SU-DHL-6 (cell line): ENCODE results near the gene CTNND2.

Source experiments
- H2AFZ ChIP-seq: fragments of 200-600 bp; sonication (generic); 2 replicates; pipeline ENCODE4 v1.6.1; 2014; ENCODE audit warnings: low read depth, mild to moderate bottlenecking, moderate library complexity, mixed read lengths, antibody characterized with exemption, low read length; ENCODE audit not compliant: severe bottlenecking
- H3F3A ChIP-seq: fragments of 200-600 bp; shearing (Covaris generic); 2 replicates; pipeline ENCODE4 v1.6.0; 2016; ENCODE audit warnings: antibody characterized with exemption, mild to moderate bottlenecking; ENCODE audit not compliant: insufficient read depth
- H3K27ac ChIP-seq: fragments of 200-600 bp; sonication (generic); 2 replicates; pipeline ENCODE4 v1.5.1; 2016; ENCODE audit warnings: low read depth, mild to moderate bottlenecking, low read length, moderate library complexity, mixed read lengths
- H3K27me3 ChIP-seq: fragments of 200-600 bp; sonication (generic), shearing (Covaris generic); 2 replicates; pipeline ENCODE4 v1.6.0; 2014; ENCODE audit warnings: mild to moderate bottlenecking, low read length
- H3K36me3 ChIP-seq: fragments of 200-600 bp; sonication (generic); 2 replicates; pipeline ENCODE4 v1.6.1; 2014; ENCODE audit warnings: mild to moderate bottlenecking, low read length, mixed read lengths
- H3K4me2 ChIP-seq: fragments of 300-600, 200-600 bp; shearing (Covaris generic), sonication (generic); 2 replicates; pipeline ENCODE4 v1.6.0; 2014; ENCODE audit warnings: low read length, low read depth, mild to moderate bottlenecking; ENCODE audit not compliant: poor library complexity, severe bottlenecking
- H3K4me3 ChIP-seq: fragments of 200-600 bp; sonication (generic); 2 replicates; pipeline ENCODE4 v1.5.1; 2014; ENCODE audit warnings: antibody characterized with exemption, low read length, mild to moderate bottlenecking, mixed read lengths; ENCODE audit not compliant: insufficient read depth, poor library complexity, severe bottlenecking
- H3K79me2 ChIP-seq: fragments of 200-600 bp; sonication (generic); 2 replicates; pipeline ENCODE4 v1.6.1; 2014; ENCODE audit warnings: mild to moderate bottlenecking, low read length, moderate library complexity; ENCODE audit not compliant: insufficient read depth
- H3K9ac ChIP-seq: fragments of 200-600 bp; sonication (generic); 2 replicates; pipeline ENCODE4 v1.7.0; 2014; ENCODE audit warnings: mild to moderate bottlenecking, low read length
- H3K9me2 ChIP-seq: fragments of 200-600 bp; sonication (generic); replicated peaks from 2 replicates; pipeline ENCODE4 v1.6.1; 2014; ENCODE audit warnings: low read length; ENCODE audit not compliant: insufficient read depth
- H3K9me3 ChIP-seq: fragments of 200-600 bp; sonication (generic); 2 replicates; pipeline ENCODE4 v1.6.1; 2014; ENCODE audit warnings: low read length, mixed read lengths; ENCODE audit not compliant: insufficient read depth
- H4K20me1 ChIP-seq: fragments of 200-600 bp; sonication (generic); 2 replicates; pipeline ENCODE4 v1.6.1; 2014; ENCODE audit warnings: low read depth, mild to moderate bottlenecking, antibody characterized with exemption, low read length, moderate library complexity, mixed read lengths
- EZH2phosphoT487 ChIP-seq: fragments of 200-600 bp; sonication (generic), shearing (Covaris generic); conservative IDR thresholded peaks from 2 replicates; pipeline ENCODE4 v1.6.1; 2018; ENCODE audit warnings: mild to moderate bottlenecking, antibody characterized with exemption, low read length, moderate library complexity, mixed read lengths
- TF ChIP-seq, protein P1 (sequence below): fragments of 200-600 bp; sonication (generic); IDR thresholded peaks from one replicate; pipeline ENCODE4 v1.5.1; 2017; ENCODE audit warnings: antibody characterized with exemption, mild to moderate bottlenecking, low read length, moderate library complexity; ENCODE audit not compliant: insufficient read depth, poor library complexity, severe bottlenecking

The CTNND2 gene

DNA sequence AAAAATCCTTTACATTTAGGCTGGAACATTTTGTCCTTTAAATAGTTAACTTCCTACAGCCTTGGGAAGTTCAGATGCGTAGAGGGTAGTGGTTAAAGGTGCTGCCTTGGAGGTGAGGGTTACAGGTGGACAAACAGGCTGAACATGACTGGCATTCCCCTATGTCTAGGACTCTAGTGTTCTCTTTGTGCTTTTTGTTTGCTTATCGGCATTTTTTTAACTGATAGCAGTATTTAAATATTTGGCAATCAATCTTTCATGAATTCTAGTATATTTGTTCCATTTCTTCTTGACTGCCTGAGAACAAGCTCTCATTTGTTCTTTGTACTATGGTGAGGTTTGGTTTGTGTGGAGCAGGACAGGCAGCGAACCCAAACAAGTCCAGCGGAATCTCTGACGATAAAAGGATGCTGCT, 307.6 kb downstream of the CTNND2 start:
- Histone ChIP-seq H3K4me3 (no peak overlapping the region), H2AFZ (no peak overlapping the region), H3K27ac (no peak overlapping the region), H3K27me3 (no peaks in the 10 kb centered on the region), H4K20me1 (no peaks in the 10 kb centered on the region), H3K4me2 (no peak overlapping the region), H3K36me3 (no peaks in the 10 kb centered on the region), H3K9ac (no peak overlapping the region), H3F3A (no peaks in the 10 kb centered on the region), H3K9me3 (no peaks in the 10 kb centered on the region), H3K9me2 (no peaks in the 10 kb centered on the region), H3K79me2 (no peaks in the 10 kb centered on the region)
- TF ChIP-seq, protein P1, sequence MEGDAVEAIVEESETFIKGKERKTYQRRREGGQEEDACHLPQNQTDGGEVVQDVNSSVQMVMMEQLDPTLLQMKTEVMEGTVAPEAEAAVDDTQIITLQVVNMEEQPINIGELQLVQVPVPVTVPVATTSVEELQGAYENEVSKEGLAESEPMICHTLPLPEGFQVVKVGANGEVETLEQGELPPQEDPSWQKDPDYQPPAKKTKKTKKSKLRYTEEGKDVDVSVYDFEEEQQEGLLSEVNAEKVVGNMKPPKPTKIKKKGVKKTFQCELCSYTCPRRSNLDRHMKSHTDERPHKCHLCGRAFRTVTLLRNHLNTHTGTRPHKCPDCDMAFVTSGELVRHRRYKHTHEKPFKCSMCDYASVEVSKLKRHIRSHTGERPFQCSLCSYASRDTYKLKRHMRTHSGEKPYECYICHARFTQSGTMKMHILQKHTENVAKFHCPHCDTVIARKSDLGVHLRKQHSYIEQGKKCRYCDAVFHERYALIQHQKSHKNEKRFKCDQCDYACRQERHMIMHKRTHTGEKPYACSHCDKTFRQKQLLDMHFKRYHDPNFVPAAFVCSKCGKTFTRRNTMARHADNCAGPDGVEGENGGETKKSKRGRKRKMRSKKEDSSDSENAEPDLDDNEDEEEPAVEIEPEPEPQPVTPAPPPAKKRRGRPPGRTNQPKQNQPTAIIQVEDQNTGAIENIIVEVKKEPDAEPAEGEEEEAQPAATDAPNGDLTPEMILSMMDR = no peak
- no peak for TF ChIP-seq EZH2phosphoT487

DNA sequence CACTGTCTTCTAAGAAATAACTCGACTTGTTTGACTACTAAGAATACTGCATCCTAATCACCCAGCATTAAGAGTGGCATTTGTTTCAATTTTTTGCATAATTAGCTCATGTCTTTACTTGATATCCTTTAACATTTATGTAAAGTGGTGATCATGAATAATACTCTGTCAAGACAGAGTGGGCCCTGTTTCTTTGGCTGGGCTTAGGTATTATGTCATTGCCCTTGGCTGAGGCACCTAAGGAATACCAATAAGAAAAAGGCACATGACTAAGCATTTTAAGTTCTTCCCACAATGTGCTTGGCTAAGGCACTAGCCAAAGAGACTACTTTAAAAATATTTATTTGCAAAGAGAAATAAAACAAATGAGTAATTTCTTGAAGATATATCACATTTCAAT, 308.1 kb downstream of the CTNND2 start:
- Histone ChIP-seq H3K9me2 (no peaks in the 10 kb centered on the region), H3K36me3 (no peaks in the 10 kb centered on the region), H3K4me2 (no peak overlapping the region), H3K4me3 (no peak overlapping the region), H4K20me1 (no peaks in the 10 kb centered on the region), H3K27ac (no peak overlapping the region), H3K27me3 (no peaks in the 10 kb centered on the region), H3K9ac (no peak overlapping the region), H3K9me3 (no peaks in the 10 kb centered on the region), H3K79me2 (no peaks in the 10 kb centered on the region), H2AFZ (no peak overlapping the region), H3F3A (no peaks in the 10 kb centered on the region)
- TF ChIP-seq, protein P1 = no peak
- no peak for TF ChIP-seq EZH2phosphoT487

DNA sequence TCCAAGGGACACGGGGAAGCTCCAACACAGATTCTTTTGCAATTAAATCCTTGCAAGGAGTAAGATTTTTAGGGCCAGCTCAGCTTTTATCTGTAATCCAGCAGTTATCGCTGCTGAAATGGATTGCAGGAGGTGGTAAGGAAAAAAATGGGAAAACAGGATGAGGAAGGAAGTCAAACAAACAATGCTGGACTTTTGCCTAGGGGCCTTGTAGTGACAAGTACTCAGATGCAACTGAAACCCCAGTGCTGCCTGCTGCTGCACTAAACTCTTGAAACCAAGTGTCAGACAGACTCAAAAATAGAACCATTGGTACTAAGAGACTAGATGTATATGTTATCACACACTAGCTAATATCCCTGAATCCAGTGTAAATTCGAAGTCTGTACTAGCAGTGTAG, 309.2 kb downstream of the CTNND2 start:
- Histone ChIP-seq H3K9ac (no peak overlapping the region), H3K4me3 (no peak overlapping the region), H2AFZ (no peak overlapping the region), H3K9me2 (no peaks in the 10 kb centered on the region), H3F3A (no peaks in the 10 kb centered on the region), H3K9me3 (no peaks in the 10 kb centered on the region), H3K4me2 (no peak overlapping the region), H3K79me2 (no peaks in the 10 kb centered on the region), H3K36me3 (no peaks in the 10 kb centered on the region), H3K27me3 (no peaks in the 10 kb centered on the region), H3K27ac (no peak overlapping the region), H4K20me1 (no peaks in the 10 kb centered on the region)
- no peak for TF ChIP-seq EZH2phosphoT487
- TF ChIP-seq, protein P1 = no peak
